ENCODE results near the gene LONP2. TPM values are rescaled to one million over a fixed set of nuclear protein-coding genes. Genes with fewer than 3 reads are reported as not detected.
"Not testable (repeated sequence)": the region's sequence is repeated elsewhere in the genome, so short reads cannot be mapped to it uniquely, and the experiment has no call there.

The LONP2 gene
- total RNA-seq, 1 donor: 79.9 TPM

- H3K4me3 ChIP-seq (ENCODE audit: low read depth, low read length): no peak overlapping the region
- DNase-seq (ENCODE audit: low read depth): peak; percentile 51
- no peak for TF ChIP-seq CTCF (IDR thresholded peaks at IDR 0.05; ENCODE audit: insufficient read depth, low read depth, low read length)
These were observed 8.5 kb upstream of the LONP2 start for GRCh38 chr16:48235556-48236136.

- TF ChIP-seq CTCF (IDR thresholded peaks at IDR 0.05; ENCODE audit: insufficient read depth, low read depth, low read length): no peak
- H3K4me3 ChIP-seq (ENCODE audit: low read depth, low read length): no peak overlapping the region
- no peak for DNase-seq (ENCODE audit: low read depth)
These were observed 7.8 kb upstream of the LONP2 start for GRCh38 chr16:48236286-48236685.

GRCh38 chr16:48240147-48240546 is 4.0 kb upstream of the LONP2 start:
- H3K4me3 ChIP-seq (ENCODE audit: low read depth, low read length); DNase-seq (ENCODE audit: low read depth): not testable (repeated sequence)

- H3K4me3 ChIP-seq (ENCODE audit: low read depth, low read length): peak overlapping the region; percentile 80
- no peak for TF ChIP-seq CTCF (IDR thresholded peaks at IDR 0.05; ENCODE audit: insufficient read depth, low read depth, low read length)
- peak; percentile 25 for DNase-seq (ENCODE audit: low read depth)
These were observed 729 bp downstream of the LONP2 start for GRCh38 chr16:48244863-48245195.

GRCh38 chr16:48246066-48246465 is 2.0 kb downstream of the LONP2 start:
- peak; percentile 24 for DNase-seq (ENCODE audit: low read depth)
- TF ChIP-seq CTCF (IDR thresholded peaks at IDR 0.05; ENCODE audit: insufficient read depth, low read depth, low read length): no peak
- H3K4me3 ChIP-seq (ENCODE audit: low read depth, low read length): peak overlapping the region; percentile 15

- TF ChIP-seq CTCF (IDR thresholded peaks at IDR 0.05; ENCODE audit: insufficient read depth, low read depth, low read length): no peak
- DNase-seq (ENCODE audit: low read depth): no peak
- H3K4me3 ChIP-seq (ENCODE audit: low read depth, low read length): no peak within 1 kb of the TSS
These were observed 3.2 kb downstream of the LONP2 start, which contains the start of gene ABCC11 for GRCh38 chr16:48247311-48247710. ABCC11 (minus strand) TSS chr16:48247539; CDS start chr16:48231921, 15,618 bp downstream.

- no peak for DNase-seq (ENCODE audit: low read depth)
- no peak for TF ChIP-seq CTCF (IDR thresholded peaks at IDR 0.05; ENCODE audit: insufficient read depth, low read depth, low read length)
- no peak overlapping the region for H3K4me3 ChIP-seq (ENCODE audit: low read depth, low read length)
These were observed 6.6 kb downstream of the LONP2 start for GRCh38 chr16:48250520-48251278.
